Sciatic nerve (tissue), 2 donors: ENCODE results near the gene TNFSF4. TPM values are rescaled to one million over a fixed set of nuclear protein-coding genes. Genes with fewer than 3 reads are reported as not detected.
"Not testable (repeated sequence)": the region's sequence is repeated elsewhere in the genome, so short reads cannot be mapped to it uniquely, and the experiment has no call there.

Experiments used
- ATAC-seq: fragments of 200-7000 bp; cut with Tn5 transposase; one replicate; pipeline ENCODE4 v1.9.1; 2020; ENCODE audit warnings: mild to moderate bottlenecking, moderate library complexity
- DNase-seq: peaks from one replicate; pipeline ENCODE4 v3.0.0-alpha.2; 2020; ENCODE audit warnings: low spot score
- intact Hi-C: fragments of 100-400 bp; cut with DNase I; formaldehyde crosslinking; loops from one replicate; pipeline ENCODE4 v1.14.2; 2022
- total RNA-seq: library from RNA; stranded (reverse); fragmentation: NEBNext Ultra II Directional; extraction: Animal tissue kit (Norgen Biotek cat#: 25700); gene quantifications from one replicate; pipeline ENCODE4 v1.2.1, GENCODE V29; 2021
- donor health status: DM: no; HTN: no; CAD: no.
- donor health status: DM: no; HTN: no; CAD: no.

TNFSF4 gene
- total RNA-seq, 1 donor from 2014 or later = 1.7 TPM

DNA sequence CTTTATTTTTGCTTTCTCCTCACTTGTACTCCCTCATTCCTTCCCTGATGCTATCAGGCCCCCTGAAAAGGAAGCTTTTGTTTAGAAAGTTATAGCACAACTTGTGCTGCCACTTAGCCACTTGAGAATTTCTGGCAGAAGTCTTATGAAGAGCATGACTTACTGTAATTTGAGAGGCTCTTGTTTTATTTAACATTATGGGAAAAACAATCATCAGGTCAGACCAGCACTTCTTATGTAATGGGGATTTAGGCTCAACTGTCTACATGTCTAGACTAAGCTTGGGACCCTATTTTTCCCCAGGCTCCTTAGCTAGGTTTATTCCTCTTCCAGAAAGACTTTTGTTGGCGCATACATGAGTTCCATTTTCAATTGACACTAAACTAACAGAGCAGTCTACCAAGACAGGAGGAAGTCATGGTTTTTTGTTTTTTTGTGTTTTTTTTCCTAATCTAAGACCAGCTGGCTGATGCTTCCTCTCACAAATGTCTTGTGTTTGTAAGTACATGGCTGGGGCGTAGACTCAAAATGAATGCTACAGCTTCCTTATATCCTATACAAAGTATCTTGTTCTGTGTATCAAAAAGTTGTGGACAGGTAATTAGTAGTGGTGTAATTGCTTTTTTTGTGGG lies 31.5 kb downstream of the TNFSF4 start:
- intact Hi-C loops = no loop called here
- DNase-seq (no peak), ATAC-seq (no peak)

- DNase-seq = no peak
- ATAC-seq = no peak
- intact Hi-C loops = no loop called here
Measured at GRCh38 chr1:173173388-173173787, 33.7 kb downstream of the TNFSF4 start.

- ATAC-seq (no peak), DNase-seq (no peak)
- intact Hi-C loops = no loop called here
Measured at GRCh38 chr1:173171152-173171551, 36.0 kb downstream of the TNFSF4 start.

DNA sequence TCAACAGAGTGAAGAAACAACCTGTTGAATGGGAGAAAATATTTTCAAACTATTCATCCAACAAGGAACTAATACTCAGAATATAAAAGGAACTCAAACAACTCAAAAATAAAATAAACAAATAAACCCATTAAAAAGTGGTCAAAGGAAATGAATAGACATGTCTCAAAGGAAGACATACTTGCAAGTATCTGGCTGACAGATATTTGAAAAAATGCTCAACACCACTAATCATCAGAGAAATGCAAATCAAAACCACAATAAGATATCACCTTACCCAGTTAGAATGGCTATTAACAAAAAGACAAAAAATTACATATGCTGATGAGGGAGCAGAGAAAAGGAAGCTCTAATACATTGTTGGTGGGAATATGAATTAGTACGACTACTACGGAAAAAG lies 38.2 kb downstream of the TNFSF4 start:
- no peak for ATAC-seq
- DNase-seq = no peak
- intact Hi-C loops = no loop called here

DNA sequence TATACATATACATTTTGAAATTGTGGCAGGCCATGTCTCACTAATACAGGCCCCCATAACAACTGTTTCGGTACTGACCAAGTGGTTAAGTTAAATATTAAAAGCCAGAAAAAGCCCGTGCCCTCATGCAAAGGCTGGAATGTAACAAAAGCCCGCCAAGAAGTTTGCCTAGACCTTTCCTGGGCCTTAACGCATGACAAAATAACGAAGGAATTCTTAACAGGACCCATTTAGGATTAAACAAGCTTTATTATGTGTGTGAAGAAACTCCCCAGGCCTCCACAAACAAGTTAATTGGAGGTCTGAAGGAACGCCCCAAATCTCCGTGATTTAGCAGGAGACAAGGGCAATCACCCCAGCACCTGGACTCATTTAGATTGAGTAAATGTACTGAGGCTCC lies 42.4 kb downstream of the TNFSF4 start:
- ATAC-seq = no peak

GRCh38 chr1:173164178-173164577 lies 43.0 kb downstream of the TNFSF4 start:
- ATAC-seq = no peak
- intact Hi-C loops = no loop called here

More for the DNA sequence above, 42.4 kb downstream of the TNFSF4 start:
- no peak for DNase-seq
- intact Hi-C loops = no loop called here

DNA sequence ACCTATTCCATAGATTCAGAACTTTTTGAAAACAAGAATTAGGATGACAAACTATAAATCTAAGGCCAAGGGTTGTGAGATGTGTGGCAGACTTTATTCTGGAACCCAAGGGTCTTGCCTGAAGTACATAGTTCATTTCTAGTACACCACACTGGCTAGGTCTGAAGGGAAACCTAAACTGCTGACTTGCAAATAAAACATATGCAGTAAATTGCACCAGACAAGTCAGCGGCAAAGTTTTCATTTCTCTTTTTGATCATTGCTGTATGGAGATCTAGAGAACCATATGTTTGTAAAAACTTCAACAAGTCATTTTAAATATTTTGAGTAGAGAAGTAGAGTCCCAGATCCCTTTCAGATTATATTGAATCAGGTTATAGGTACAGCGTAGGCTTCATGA lies 43.9 kb downstream of the TNFSF4 start:
- ATAC-seq = peak; percentile 28
- no peak for DNase-seq
- intact Hi-C loops = no loop called here

More at GRCh38 chr1:173164178-173164577, 43.0 kb downstream of the TNFSF4 start:
- no peak for DNase-seq

DNA sequence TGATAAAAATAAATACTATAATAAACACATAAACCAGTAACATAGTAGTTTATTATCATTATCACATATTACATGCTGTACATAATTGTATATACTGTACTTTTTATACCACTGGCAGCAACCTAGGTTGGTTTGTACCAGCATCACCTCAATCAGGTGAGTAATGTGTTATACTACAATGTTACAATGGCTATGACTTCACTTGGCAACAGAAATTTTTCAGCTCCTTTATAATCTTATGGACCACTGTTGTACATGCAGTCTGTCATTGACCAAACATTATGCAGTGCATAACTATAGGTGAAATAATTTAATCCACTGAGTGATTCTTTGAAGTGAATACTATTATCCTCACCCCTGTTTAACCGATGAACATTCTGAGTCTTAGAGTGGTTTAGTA lies 44.5 kb downstream of the TNFSF4 start:
- intact Hi-C loops = no loop called here
- DNase-seq (no peak), ATAC-seq (no peak)

DNA sequence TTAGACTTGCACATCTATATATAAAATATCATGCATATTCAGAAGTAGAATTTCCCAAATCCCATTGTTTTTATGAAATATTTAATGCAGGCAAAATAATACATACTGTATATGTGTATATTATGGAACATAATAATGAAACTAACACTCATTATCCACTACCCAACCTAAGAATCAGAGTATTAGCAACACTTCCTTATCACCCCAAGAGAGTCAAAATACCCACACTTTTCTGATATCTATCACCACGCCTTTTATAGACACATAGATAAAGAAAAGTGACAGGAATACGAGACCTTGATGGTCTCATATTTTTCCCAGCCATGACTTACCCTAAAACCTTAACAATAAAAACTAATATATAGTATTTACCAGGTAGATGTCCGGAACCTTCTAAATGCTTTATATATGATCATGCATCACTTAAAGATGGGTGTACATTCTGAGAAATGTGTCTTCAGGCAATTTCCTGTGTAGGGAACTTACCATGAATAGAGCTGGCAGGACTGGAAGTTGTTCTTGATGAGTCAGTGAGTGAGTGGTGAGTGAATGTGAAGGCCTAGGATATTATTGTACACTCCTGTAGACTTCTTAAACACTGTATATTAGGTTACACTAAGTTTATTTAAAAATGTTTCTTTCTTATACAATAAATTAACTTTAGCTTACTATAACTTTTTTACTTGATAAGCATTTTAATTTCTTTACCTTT lies 45.5 kb downstream of the TNFSF4 start:
- intact Hi-C loops = no loop called here
- ATAC-seq = no peak
- DNase-seq = no peak

DNA sequence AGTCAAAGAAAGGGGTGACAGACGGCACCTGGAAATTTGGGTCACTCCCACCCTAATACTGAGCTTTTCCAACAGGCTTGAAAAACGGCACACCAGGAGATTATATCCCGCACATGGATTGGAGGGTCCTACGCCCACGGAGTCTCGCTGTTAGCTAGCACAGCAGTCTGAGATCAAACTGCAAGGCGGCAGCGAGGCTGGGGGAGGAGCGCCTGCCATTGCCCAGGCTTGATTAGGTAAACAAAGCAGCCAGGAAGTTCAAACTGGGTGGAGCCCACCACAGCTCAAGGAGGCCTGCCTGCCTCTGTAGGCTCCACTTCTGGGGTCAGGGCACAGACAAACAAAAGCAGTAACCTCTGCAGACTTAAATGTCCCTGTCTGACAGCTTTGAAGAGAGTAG lies 53.2 kb downstream of the TNFSF4 start:
- intact Hi-C loops, DNase-seq, ATAC-seq: not testable (repeated sequence)

- no peak for DNase-seq
- intact Hi-C loops = no loop called here
- ATAC-seq = no peak
Measured at GRCh38 chr1:173153503-173153902, 53.6 kb downstream of the TNFSF4 start.

DNA sequence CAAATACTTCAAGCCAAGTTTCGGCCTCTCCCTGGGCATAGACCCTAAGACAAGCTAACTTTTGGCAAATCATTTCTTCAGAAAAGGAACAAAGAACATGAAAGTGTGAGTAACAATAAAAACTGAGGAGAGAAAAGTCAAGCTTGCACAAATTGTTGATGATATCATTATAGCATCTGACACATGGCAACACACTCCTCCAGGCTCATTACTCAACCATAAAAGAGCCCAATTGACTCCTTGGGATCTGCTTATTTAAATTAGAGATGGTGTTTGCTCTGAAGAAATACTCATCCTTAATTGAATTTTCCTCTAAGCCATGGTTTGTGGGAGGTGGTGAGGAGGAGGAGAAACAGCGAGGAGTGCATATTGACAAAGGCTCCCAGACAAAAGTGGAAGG lies 54.5 kb downstream of the TNFSF4 start:
- ATAC-seq = no peak
- intact Hi-C loops = no loop called here

GRCh38 chr1:173150795-173151194 lies 56.3 kb downstream of the TNFSF4 start:
- DNase-seq (no peak), ATAC-seq (no peak)
- intact Hi-C loops = no loop called here

More for the DNA sequence above, 54.5 kb downstream of the TNFSF4 start:
- DNase-seq = no peak

DNA sequence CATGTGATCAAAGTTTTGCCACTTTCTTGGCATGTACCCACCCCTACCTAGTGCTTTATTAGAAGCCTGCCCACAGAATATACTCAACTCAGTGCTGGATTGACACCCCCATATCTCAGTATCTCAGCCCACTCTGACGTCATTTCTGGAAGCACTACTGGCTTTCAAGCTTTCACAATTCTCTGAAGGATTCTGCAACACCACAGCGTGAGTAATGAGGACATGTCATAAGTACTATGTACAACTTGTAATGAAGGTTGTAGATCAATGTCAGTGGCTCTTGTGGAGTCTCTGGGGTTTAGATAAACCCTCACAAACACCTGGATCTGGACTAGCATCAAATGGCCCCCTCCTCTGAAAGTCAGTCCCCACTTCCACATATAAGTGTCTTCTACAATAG lies 57.2 kb downstream of the TNFSF4 start:
- intact Hi-C loops = no loop called here
- DNase-seq (no peak), ATAC-seq (peak; percentile 55)

GRCh38 chr1:173148971-173149370 lies 58.2 kb downstream of the TNFSF4 start:
- intact Hi-C loops = no loop called here
- no peak for ATAC-seq
- DNase-seq = no peak

DNA sequence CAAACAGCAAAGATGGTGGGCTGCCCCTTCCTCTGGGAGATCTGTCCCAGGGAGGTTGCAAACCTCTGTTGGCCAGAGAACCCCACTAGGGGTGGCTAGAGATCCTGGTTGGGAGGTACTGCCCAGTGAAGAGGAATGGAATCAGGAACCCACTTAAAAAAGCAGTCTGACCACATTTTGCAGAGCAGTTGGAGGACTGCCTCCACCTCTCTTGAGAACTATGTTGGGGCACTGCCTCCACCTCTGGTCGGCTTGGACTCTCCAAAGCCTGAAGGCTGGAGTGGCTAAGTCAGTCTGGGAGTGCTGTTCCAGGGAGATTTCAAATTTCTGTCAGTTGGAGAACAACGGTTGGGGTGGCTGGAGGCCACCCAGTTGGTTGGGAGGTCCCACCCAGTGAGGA lies 58.6 kb downstream of the TNFSF4 start:
- ATAC-seq = no peak
- intact Hi-C loops = no loop called here

DNA sequence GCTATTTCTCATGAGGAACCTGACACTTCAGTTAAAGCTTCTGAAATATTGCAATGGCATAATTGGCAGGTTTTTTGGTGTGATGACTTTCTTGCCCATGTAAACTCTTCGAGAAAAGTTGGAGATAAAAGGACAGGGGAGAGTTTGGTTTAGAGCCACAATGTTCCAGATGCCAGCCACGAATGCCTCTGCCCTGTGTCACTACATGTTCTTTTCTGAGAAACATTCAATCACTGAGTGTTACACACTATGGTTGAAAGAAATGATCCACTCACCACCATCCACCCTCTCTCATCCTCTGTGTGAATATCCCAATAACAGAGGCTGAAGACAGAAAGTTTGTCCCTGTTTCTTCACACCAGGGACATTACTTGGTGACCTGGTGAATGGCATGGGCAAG lies 66.4 kb downstream of the TNFSF4 start:
- DNase-seq (no peak), ATAC-seq (no peak)
- intact Hi-C loops = no loop called here

More for the DNA sequence above, 58.6 kb downstream of the TNFSF4 start:
- no peak for DNase-seq

- intact Hi-C loops = no loop called here
- ATAC-seq (no peak), DNase-seq (no peak)
Measured at GRCh38 chr1:173139706-173140105, 67.4 kb downstream of the TNFSF4 start.

DNA sequence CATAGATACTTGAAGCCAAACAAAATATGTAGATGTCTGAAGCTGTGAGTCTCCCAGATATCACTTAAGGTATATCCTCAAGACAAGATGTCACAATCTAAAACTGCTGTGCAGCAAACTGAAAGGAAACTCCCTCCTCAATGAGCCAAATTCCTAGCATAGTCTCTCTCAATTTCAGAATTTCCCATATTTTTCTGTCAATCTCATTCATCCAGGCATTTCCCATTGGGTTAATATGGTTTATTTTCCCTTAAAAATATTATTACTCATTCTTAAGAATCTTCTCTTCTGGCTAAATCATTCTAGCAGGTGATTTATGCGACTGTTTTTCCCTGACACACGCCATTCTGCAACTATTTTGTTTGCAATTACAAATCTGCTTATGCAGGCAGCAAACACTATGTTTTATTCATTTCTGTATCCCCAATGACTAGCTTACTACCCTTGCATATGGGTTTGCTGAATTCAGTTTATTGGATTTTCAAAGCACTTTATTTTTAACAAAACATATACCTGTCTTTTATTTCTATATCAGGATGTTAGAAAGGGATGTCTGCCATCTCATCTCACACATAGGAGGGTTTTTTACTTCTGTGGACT lies 69.9 kb downstream of the TNFSF4 start:
- intact Hi-C loops = no loop called here
- ATAC-seq (no peak), DNase-seq (no peak)

- ATAC-seq (no peak), DNase-seq (no peak)
- intact Hi-C loops = no loop called here
Measured at GRCh38 chr1:173134800-173135199, 72.3 kb downstream of the TNFSF4 start.
